IPS-NIHi7 (cell line): ENCODE data around the gene CEP112.
"Not testable (repeated sequence)": the region's sequence is repeated elsewhere in the genome, so short reads cannot be mapped to it uniquely, and the experiment has no call there.

Experiments
- DNase-seq: peaks from one replicate; pipeline ENCODE4 v3.0.0; 2012; ENCODE audit warnings: mixed read lengths; ENCODE audit errors: extremely low spot score

CEP112 gene

DNA sequence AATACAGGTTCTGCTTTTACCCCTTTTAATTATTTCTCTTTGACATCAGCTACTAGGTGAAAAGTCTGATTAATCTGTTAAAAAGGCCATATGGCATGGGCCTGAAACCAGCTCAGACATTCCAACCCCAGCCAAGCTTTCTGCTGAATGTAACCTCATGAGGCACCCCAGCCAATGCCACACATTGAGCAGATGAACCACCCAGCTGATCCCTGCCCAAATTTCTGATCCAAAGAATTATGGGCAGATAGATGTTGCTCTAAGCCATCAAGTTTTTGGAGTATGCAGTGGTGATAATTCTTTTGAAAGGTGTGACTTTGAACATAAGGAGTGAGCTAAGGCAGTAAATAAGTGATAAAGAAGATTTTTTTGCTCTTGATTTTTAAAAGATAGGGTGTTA lies 452.9 kb downstream of the CEP112 start:
- no peak for DNase-seq

- DNase-seq = no peak
Observed at GRCh38 chr17:65737451-65737850, 454.5 kb downstream of the CEP112 start.

DNA sequence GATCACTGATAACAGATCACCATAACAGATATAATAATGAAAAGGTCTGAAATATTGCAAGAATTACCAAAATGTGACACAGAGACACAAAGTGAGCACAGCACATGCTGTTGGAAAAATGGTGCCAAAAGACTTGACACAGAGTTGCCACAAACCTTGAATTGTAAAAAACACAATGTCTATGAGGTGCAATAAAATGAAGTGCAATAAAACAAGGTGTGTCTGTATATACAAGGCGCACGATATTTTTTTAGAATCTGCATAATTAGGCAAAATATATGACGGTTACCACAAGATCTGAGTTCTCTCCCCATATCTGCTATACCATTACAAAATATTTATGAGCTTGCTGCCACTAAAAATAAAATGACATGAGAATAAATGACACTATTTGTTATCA lies 458.6 kb downstream of the CEP112 start:
- DNase-seq = no peak

- DNase-seq = not testable (repeated sequence)
Observed at GRCh38 chr17:65732667-65733066, 459.3 kb downstream of the CEP112 start.

DNA sequence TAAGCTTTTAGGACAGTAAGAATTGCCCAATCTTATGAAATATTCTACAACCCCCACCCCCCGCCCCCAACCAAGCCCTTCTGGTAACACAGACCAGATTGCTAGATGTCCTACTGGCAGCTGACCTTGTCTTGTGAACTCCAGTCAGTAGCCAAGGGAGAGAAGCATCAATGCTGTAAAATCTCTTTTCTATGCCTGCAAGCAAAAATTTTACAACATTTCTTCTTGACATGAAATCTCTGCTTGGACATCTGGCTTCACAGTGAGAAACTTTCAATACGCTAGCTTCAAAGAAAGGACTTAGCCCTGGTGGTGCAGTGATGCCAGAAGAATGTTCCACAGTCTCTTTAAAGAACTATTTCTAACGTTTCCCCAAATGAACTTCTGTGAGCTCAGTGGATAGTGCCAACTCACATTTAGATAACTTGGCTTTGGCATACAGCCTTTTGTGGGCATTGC lies 461.2 kb downstream of the CEP112 start:
- no peak for DNase-seq

DNA sequence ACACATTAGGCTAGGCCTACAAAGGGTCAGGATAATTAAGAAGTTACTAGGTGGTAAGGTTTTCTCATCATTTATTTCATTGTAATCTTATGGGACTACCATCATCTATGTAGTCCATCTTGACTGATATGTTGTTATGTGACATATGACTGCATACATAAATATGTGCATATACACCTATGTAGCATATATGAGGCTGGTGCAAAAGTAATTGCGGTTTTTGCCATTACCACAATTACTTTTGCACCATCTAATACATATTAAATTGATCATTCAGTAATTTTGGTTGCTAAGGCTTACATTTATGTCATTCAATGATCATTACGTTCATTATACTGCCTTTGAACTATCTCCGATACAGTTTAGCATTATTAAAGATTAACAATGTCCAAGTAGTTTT lies 462.7 kb downstream of the CEP112 start:
- DNase-seq = no peak

DNA sequence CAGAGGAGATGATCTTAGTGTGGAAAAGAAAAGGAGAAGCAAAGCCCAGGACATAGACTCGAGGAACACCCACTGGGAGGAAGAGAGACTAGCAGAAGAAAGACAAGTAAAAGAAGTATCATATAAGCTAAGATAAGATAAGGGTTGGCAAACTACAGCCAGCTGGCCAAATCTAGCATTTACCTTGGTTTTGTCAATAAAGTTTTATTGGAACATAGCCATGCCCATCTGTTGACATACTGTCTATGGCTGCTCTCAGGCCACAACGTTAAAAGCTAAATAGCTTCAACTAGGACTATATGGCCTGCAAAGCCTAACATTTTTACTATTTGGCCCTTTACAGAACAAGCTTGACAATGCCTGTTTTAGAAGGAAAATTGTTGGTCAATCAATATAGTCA lies 464.1 kb downstream of the CEP112 start:
- DNase-seq = no peak

DNA sequence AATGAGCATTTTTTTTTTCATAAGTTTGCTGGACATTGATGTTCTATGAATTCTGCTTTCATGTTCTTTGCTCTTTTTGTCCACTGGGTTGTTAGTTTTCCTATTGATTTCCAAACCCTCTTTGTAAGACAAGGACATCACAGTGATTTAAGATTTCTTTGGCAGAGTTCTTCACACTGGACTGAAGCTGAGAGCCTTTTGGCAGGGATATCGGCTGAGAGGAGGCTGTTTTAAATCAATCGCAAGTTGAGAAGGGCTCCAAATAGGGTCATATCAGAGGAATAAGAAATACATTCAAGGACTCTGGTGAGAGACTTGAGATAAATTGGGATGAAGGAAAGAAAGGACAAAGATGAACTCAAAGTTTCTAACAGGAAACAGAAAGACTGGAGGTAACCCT lies 464.7 kb downstream of the CEP112 start:
- DNase-seq = no peak

- DNase-seq = no peak
Observed at GRCh38 chr17:65723431-65724151, 468.3 kb downstream of the CEP112 start.

GRCh38 chr17:65718601-65719000 lies 473.3 kb downstream of the CEP112 start:
- no peak for DNase-seq

- DNase-seq = no peak
Observed at GRCh38 chr17:65712383-65713267, 479.3 kb downstream of the CEP112 start.

DNA sequence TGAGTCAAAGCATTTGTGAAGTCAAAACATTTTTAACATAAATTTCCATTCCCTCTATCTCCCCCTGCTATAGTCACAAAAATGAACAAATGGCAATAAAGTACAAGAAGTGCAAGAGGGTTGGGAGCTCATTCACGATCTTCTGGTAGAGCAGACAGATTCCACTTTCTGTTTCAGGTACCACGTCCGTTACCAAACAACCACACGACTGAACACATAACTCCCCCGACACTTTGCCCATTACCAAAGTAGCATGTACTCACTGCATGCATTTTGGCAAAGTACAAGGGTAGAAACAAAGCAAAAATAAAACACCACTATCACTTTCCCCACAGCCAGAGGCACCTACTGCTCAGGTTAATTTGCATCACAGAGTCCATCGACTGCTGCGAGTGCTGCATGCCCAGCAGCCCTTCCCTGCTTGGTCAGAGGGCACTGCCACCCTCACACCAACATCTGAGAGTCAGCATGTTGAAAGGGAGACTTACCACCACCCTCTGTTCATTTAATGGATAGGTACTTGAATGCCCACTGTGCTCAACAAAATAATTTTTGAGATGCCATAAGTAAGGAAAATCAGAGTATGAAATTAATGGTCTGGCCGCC lies 480.2 kb downstream of the CEP112 start:
- DNase-seq = no peak

GRCh38 chr17:65707780-65708179 lies 484.2 kb downstream of the CEP112 start:
- no peak for DNase-seq

DNA sequence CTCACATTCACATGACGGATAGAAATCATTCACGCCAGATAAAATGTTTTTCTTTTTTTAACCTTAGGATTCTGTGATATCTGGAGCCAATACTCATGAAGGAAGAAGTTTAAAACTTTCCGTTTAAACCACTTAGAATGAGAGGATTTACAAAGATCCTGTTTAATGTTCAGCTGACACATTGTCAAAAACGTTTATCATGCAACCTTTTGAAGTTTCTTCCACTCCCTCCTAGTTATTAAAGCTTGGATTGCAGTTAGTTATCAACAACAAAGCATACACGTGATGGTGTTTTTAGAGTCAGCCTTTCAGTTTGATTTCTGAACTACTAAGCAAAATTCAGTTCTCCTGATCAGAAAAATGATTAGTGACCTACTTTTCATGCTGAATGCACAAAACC lies 487.2 kb downstream of the CEP112 start:
- no peak for DNase-seq

DNA sequence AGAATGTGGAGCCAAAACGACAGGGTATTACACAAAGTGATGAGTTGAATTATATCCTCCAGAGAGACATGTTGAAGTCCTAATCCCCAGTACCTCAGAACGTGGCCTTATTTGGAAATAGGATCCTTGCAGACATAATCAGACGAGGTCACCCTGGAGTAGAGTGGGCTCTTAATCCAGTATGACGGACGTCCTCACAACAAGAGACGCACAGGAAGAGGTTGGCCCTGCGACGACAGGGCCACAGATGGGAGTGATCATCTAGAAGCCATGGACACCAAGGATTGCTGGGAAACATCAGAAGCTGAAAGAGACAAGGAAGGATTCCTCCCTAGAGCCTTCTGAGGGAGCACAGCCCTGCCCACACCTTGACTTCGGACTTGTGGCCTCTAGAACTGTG lies 488.0 kb downstream of the CEP112 start:
- no peak for DNase-seq

DNA sequence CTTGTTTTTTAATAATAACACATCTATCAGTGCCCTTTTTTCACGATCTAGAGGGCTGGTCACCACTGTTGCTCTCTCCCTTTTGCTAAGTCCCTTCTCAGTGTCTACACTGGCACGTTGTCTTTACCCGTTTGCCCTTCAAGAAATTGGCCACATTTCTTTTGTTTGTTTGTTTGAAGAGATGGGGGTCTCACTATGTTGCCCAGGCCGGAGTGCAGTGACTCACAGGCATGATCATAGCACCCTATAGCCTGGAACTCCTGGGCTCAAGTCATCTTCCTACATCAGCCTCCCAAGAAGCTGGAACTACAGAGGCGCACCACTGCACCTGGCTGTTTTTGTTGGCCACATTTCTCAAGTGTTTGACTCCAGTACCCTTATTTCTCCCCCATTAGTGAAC lies 492.5 kb downstream of the CEP112 start:
- no peak for DNase-seq

GRCh38 chr17:65698381-65699061 lies 493.4 kb downstream of the CEP112 start:
- peak; percentile 29 for DNase-seq

GRCh38 chr17:65697661-65698060 lies 494.3 kb downstream of the CEP112 start:
- DNase-seq = no peak

DNA sequence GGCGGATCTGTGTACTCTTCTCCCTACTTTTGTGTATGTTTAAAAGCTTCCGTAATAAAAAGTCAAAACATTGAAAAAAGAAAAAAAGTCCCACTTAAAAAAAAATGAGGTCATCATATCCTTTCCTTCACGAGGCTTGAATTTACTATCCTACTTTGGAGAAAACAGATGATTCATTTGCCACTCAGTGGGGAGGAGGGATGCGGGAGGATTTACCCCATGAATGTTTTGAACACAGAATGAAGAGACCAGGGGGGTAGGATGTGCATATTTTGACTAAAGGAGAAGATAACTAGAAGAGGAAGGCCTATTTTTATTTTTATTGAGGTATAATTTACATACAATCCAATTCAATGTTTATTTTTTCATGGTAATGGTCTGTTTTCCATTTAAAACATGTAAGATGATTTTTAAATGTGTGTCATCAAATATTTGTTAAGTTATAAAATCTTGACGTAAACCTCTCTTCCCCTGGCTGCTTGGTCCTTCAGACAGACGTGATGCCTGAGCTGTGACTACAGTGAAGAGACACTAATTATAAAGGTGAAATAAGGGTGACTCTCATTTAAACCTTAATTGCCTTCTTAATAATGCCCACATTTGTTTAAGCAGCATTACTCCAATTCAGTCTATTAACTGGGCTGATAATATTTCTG lies 495.1 kb downstream of the CEP112 start:
- DNase-seq = no peak

DNA sequence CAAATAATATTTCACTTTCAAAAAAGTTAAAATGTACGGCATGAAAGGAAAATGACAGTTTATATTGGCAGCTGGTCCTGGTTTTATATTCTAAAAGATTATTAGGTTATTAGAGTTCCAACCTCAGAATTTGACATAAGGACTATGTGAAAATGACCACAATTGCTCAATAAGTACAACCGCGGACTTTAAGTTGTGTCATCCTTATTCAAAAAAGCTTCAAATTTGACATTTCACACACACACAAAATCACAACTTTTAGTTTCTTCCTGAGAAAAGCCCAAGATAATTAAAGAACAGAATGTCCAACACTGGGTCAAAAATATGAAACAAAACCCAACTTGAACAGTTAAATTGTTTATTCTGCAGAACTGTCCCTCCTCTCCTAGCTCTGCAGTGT lies 497.3 kb downstream of the CEP112 start:
- DNase-seq = no peak

DNA sequence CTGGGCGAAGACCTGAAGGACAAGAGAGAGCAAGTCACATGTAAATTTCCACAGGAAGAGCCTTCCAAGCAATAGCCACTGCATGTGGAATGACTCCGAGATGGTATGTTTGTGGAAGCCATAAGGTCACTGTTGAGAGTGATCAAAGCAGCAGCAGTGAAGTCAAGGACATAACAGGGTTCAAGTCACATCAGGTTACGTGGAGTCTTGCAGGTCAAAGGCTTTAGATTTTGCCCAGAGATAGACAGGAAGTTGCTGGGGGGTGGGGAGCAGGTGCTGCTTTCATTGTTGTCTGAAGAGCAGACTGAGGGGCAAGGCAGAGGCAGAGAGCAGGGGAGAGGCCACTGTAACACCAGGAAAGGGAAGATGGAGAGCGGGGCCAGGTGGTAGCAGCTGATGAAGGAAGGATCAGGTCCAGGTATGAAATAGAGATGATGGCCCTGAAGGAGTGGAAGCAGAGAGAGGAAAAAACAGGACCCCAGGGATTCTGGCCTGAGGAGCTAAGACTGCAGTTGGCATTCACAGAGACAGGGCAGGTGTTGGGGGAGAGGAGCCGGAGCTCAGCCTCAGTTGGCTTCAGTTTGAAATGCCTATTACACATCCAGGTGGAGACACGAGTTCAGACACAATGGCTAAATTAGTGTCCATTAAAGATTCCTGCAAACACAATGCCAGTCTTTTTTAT lies 501.2 kb downstream of the CEP112 start:
- DNase-seq = no peak
